Endothelial cell of umbilical vein (primary cell): ENCODE results near the gene MDN1. TPM values are rescaled to one million over a fixed set of nuclear protein-coding genes. Genes with fewer than 3 reads are reported as not detected.
A peak's percentile ranks its signal among the peaks of the same experiment; 100 is the strongest.

ENCODE experiments used
- BruUV-seq: library from RNA; stranded (reverse); fragments of 400-500 nt; replicated peaks from 2 replicates; lab custom pipeline; 2021; lab: Mats Ljungman, UMichigan
- CTCF ChIA-PET: fragments of 300-600, 350-600 bp; sonication (Branson Sonifier 250); formaldehyde crosslinking; loops from one replicate; lab custom pipeline; 2021; ENCODE audit warnings: antibody characterized with exemption, inconsistent platforms; lab: Charles Lee
- POLR2A ChIA-PET: fragments of 300-600, 350-600 bp; sonication (Branson Sonifier 250); formaldehyde crosslinking; loops from one replicate; lab custom pipeline; 2021; ENCODE audit warnings: antibody characterized with exemption, inconsistent platforms; lab: Charles Lee
- DNase-seq: peaks from one replicate; pipeline ENCODE4 v3.0.0-alpha.2; 2011; ENCODE audit warnings: low read depth, low spot score
- FAIRE-seq: peaks from 2 replicates; lab custom pipeline; 2011; peaks lifted over from hg19 to GRCh38; lab: Jason Lieb, UNC
- H2AFZ ChIP-seq: 2 replicates; pipeline ENCODE4 v1.6.0; 2012; ENCODE audit warnings: low read depth, low read length, control low read depth, inconsistent platforms
- H3K27ac ChIP-seq: 2 replicates; pipeline ENCODE4 v1.5.1; 2011; ENCODE audit warnings: low read depth, mild to moderate bottlenecking, control low read depth, low read length, moderate library complexity; ENCODE audit not compliant: insufficient read depth
- H3K27me3 ChIP-seq, 2 experiments: 2 replicates each; pipeline versions ENCODE4 v1.6.0 to v1.6.1; 2011; ENCODE audit warnings: low read length in 2 of 2, mixed read lengths in 1 of 2; ENCODE audit not compliant: control insufficient read depth in 2 of 2, insufficient read depth in 2 of 2
- H3K36me3 ChIP-seq, 2 experiments: 2 replicates in 1 of 2; 3 replicates in 1 of 2; pipeline ENCODE4 v1.5.1; 2011; ENCODE audit warnings: low read length in 2 of 2, mild to moderate bottlenecking in 1 of 2, moderate library complexity in 1 of 2; ENCODE audit not compliant: control insufficient read depth in 2 of 2, insufficient read depth in 2 of 2; ENCODE audit errors: extremely low read depth in 1 of 2
- H3K4me1 ChIP-seq: 3 replicates; pipeline ENCODE4 v1.5.1; 2011; ENCODE audit warnings: mild to moderate bottlenecking, low read length; ENCODE audit not compliant: control insufficient read depth, insufficient read depth; ENCODE audit errors: extremely low read depth
- H3K4me2 ChIP-seq: 2 replicates; pipeline ENCODE4 v1.6.1; 2011; ENCODE audit warnings: low read length, control low read depth, mixed read lengths; ENCODE audit not compliant: insufficient read depth
- H3K4me3 ChIP-seq, 3 experiments: fragments of 200-600 bp in 1 of 3; sonication (generic), shearing (Covaris generic) in 1 of 3; replicated peaks in 1 of 3; 2 replicates each; pipeline ENCODE4 v1.5.1; 2011 to 2016; ENCODE audit warnings: control low read depth in 3 of 3, low read length in 3 of 3, mild to moderate bottlenecking in 2 of 3, inconsistent platforms in 1 of 3, low read depth in 1 of 3, moderate library complexity in 1 of 3; ENCODE audit not compliant: insufficient read depth in 1 of 3
- H3K79me2 ChIP-seq: 2 replicates; pipeline ENCODE4 v1.6.0; 2012; ENCODE audit warnings: low read length, inconsistent platforms; ENCODE audit not compliant: control insufficient read depth, insufficient read depth
- H3K9ac ChIP-seq: replicated peaks from 2 replicates; pipeline ENCODE3; 2011; ENCODE audit warnings: low read length, control low read depth; ENCODE audit not compliant: insufficient read depth; ENCODE audit errors: extremely low read depth
- H3K9me1 ChIP-seq: replicated peaks from 3 replicates; pipeline ENCODE4 v1.6.0; 2011; ENCODE audit warnings: mild to moderate bottlenecking, low read length; ENCODE audit not compliant: control insufficient read depth, insufficient read depth; ENCODE audit errors: extremely low read depth
- H3K9me3 ChIP-seq: replicated peaks from 2 replicates; pipeline ENCODE4 v1.5.1; 2012; ENCODE audit warnings: low read length, inconsistent platforms; ENCODE audit not compliant: control insufficient read depth, insufficient read depth
- H4K20me1 ChIP-seq: replicated peaks from 2 replicates; pipeline ENCODE3; 2011; ENCODE audit warnings: mild to moderate bottlenecking, low read length; ENCODE audit not compliant: control insufficient read depth, insufficient read depth; ENCODE audit errors: extremely low read depth
- EZH2 ChIP-seq: IDR thresholded peaks from 2 replicates; pipeline ENCODE4 v1.6.1; 2012; ENCODE audit warnings: borderline replicate concordance, low read depth, mild to moderate bottlenecking, moderate library complexity, low read length, inconsistent platforms; ENCODE audit not compliant: severe bottlenecking
- FOS ChIP-seq: IDR thresholded peaks from 2 replicates; pipeline ENCODE4 v1.6.1; 2011; ENCODE audit warnings: mild to moderate bottlenecking, low read length, moderate library complexity, borderline replicate concordance; ENCODE audit not compliant: insufficient read depth
- GATA2 ChIP-seq: IDR thresholded peaks from 2 replicates; pipeline ENCODE4 v1.7.0; 2011; ENCODE audit warnings: low read depth, mild to moderate bottlenecking, moderate library complexity, mixed read lengths, low read length; ENCODE audit not compliant: insufficient read length, insufficient read depth
- JUN ChIP-seq: IDR thresholded peaks from 2 replicates; pipeline ENCODE4 v1.6.1; 2011; ENCODE audit warnings: borderline replicate concordance, low read depth; ENCODE audit not compliant: insufficient read length, insufficient read depth
- MYC ChIP-seq: IDR thresholded peaks from one replicate; pipeline ENCODE4 v1.6.1; 2011; ENCODE audit warnings: mild to moderate bottlenecking, low read depth, low read length
- POLR2A ChIP-seq: IDR thresholded peaks from 2 replicates; pipeline ENCODE4 v1.6.1; 2012; ENCODE audit warnings: low read depth, mild to moderate bottlenecking, control low read depth, low read length
- POLR2AphosphoS5 ChIP-seq: IDR thresholded peaks from 2 replicates; pipeline ENCODE4 v1.6.1; 2012; ENCODE audit warnings: low read depth, mild to moderate bottlenecking, control low read depth, low read length, moderate library complexity; ENCODE audit not compliant: insufficient read depth
- dilution Hi-C: fragments of 300-500 bp; cut with MboI; formaldehyde crosslinking; loops from one replicate; pipeline ENCODE4 v1.15.0; 2019; ENCODE audit warnings: low sequenced_read_pairs; ENCODE audit not compliant: extremely low pct_ligation_motif_present
- intact Hi-C: fragments of 100-400 bp; cut with micrococcal nuclease; formaldehyde crosslinking; loops from one replicate; pipeline ENCODE4 v1.10.0; 2022
- polyA plus RNA-seq, 4 experiments: library from polyadenylated mRNA; depleted of rRNA in 3 of 4; stranded (reverse) in 3 of 4; unstranded in 1 of 4; fragments of >200 nt; gene quantifications; 2 replicates each; pipeline versions ENCODE4 v1.2.1 to v1.2.3, GENCODE V29; 2011 to 2012; ENCODE audit warnings: missing spikeins in 1 of 4
- total RNA-seq: library from RNA; stranded (reverse); gene quantifications from 2 replicates; pipeline ENCODE4 v1.2.3, GENCODE V29; 2021
- TF ChIP-seq, protein P1 (sequence below): IDR thresholded peaks from 2 replicates; pipeline ENCODE4 v1.6.1; 2011; ENCODE audit not compliant: insufficient read depth, insufficient read length
- TF ChIP-seq, protein P2 (sequence below), 2 donors: IDR thresholded peaks; 1 replicate in 1 of 2; 2 replicates in 1 of 2; pipeline ENCODE4 v1.5.1; 2011; ENCODE audit warnings: low read length in 2 of 2, mild to moderate bottlenecking in 2 of 2, moderate library complexity in 2 of 2, control low read depth in 1 of 2, inconsistent platforms in 1 of 2, low read depth in 1 of 2; ENCODE audit not compliant: insufficient read depth in 1 of 2; ENCODE audit errors: extremely low read depth in 1 of 2

Gene MDN1
- total and polyA plus RNA-seq, 2 donors (not counting 3 experiments of a cell fraction or from before 2014, with no cell fraction given): 9.2 to 39.6 TPM

GRCh38 chr6:89830170-89830809 is 10.7 kb upstream of the MDN1 start:
- Histone ChIP-seq H2AFZ (peak overlapping the region; percentile 66), H3K9me1 (no peaks in the 10 kb centered on the region), H3K4me2 (peak overlapping the region; percentile 99), H3K4me3 (peak overlapping the region; percentile 74 to 97 (median 78)), H3K36me3 (peaks cover 0 to 7% of the 10 kb centered on the region in 2 experiments), H3K9ac (peak overlapping the region; percentile 71), H3K27me3 (no peaks in the 10 kb centered on the region), H3K79me2 (peaks cover 19% of the 10 kb centered on the region), H4K20me1 (no peaks in the 10 kb centered on the region), H3K27ac (peak overlapping the region; percentile 26), H3K9me3 (no peaks in the 10 kb centered on the region), H3K4me1 (peaks cover 10% of the 10 kb centered on the region)
- intact Hi-C loops (no loop called here), dilution Hi-C loops (no loop called here)
- ChIA-PET CTCF (interaction anchor here (1.5 to 1.9 kb wide), 2 partner anchors 10 to 11 kb away, joined by 7 to 16 read pairs; partner anchors contain the start of gene MDN1), POLR2A (no interaction called here)
- DNase-seq (no peak), FAIRE-seq (no peak)
- TF ChIP-seq EZH2 (no peak), GATA2 (no peak), FOS (no peak), JUN (no peak), MYC (no peak), POLR2AphosphoS5 (no peak), POLR2A (no peak)
- TF ChIP-seq, protein P1, sequence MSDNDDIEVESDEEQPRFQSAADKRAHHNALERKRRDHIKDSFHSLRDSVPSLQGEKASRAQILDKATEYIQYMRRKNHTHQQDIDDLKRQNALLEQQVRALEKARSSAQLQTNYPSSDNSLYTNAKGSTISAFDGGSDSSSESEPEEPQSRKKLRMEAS: no peak
- TF ChIP-seq, protein P2, sequence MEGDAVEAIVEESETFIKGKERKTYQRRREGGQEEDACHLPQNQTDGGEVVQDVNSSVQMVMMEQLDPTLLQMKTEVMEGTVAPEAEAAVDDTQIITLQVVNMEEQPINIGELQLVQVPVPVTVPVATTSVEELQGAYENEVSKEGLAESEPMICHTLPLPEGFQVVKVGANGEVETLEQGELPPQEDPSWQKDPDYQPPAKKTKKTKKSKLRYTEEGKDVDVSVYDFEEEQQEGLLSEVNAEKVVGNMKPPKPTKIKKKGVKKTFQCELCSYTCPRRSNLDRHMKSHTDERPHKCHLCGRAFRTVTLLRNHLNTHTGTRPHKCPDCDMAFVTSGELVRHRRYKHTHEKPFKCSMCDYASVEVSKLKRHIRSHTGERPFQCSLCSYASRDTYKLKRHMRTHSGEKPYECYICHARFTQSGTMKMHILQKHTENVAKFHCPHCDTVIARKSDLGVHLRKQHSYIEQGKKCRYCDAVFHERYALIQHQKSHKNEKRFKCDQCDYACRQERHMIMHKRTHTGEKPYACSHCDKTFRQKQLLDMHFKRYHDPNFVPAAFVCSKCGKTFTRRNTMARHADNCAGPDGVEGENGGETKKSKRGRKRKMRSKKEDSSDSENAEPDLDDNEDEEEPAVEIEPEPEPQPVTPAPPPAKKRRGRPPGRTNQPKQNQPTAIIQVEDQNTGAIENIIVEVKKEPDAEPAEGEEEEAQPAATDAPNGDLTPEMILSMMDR (IDR thresholded peaks at IDR 0.05; ENCODE audit: extremely low read depth in 1 of 2, insufficient read depth in 1 of 2, low read depth in 1 of 2, low read length in 2 of 2): no peak
- TSS peak; percentile 49 for BruUV-seq
